ENCODE results near the gene NUMB. TPM values are rescaled to one million over a fixed set of nuclear protein-coding genes. Genes with fewer than 3 reads are reported as not detected.
A peak's percentile ranks its signal among the peaks of the same experiment; 100 is the strongest.

NUMB gene
- total and polyA plus RNA-seq, 2 donors (not counting 3 experiments of a cell fraction or from before 2014, with no cell fraction given), result 128 to 164 TPM

GRCh38 chr14:73476451-73476931 lies 18.1 kb upstream of the NUMB start:
- ChIA-PET CTCF (interaction anchor here (3.3 to 11.5 kb wide), 3 partner anchors 181 to 303 kb away, joined by 11 to 559 read pairs (median 22); no protein-coding TSS in a partner anchor), POLR2A (no interaction called here)
- H3K36me3 ChIP-seq (ENCODE audit: control insufficient read depth in 2 of 2, extremely low read depth in 1 of 2, insufficient read depth in 2 of 2, low read length in 2 of 2), result no peaks in the 10 kb centered on the region
- FAIRE-seq, result peak; percentile 21
- dilution Hi-C loops (cut with MboI; ENCODE audit: extremely low pct_ligation_motif_present, low sequenced_read_pairs) (no loop called here), intact Hi-C loops (cut with micrococcal nuclease) (no loop called here)
- H3K9ac ChIP-seq (replicated peaks; ENCODE audit: extremely low read depth, insufficient read depth, low read length), result no peak overlapping the region
- no peaks in the 10 kb centered on the region for H3K9me3 ChIP-seq (replicated peaks; ENCODE audit: control insufficient read depth, insufficient read depth, low read length)
- H2AFZ ChIP-seq (ENCODE audit: low read depth, low read length), result no peak overlapping the region
- H3K27ac ChIP-seq (ENCODE audit: insufficient read depth, low read depth, low read length), result no peak overlapping the region
- no peaks in the 10 kb centered on the region for H3K4me1 ChIP-seq (ENCODE audit: control insufficient read depth, extremely low read depth, insufficient read depth, low read length)
- TF ChIP-seq POLR2AphosphoS5 (IDR thresholded peaks at IDR 0.05; ENCODE audit: insufficient read depth, low read depth, low read length) (no peak), GATA2 (IDR thresholded peaks at IDR 0.05; ENCODE audit: insufficient read depth, insufficient read length, low read depth, low read length) (no peak), POLR2A (IDR thresholded peaks at IDR 0.05; ENCODE audit: low read depth, low read length) (no peak), FOS (IDR thresholded peaks at IDR 0.05; ENCODE audit: borderline replicate concordance, insufficient read depth, low read length) (no peak), EZH2 (IDR thresholded peaks at IDR 0.05; ENCODE audit: borderline replicate concordance, low read depth, low read length, severe bottlenecking) (no peak)
- TF ChIP-seq, protein P1, sequence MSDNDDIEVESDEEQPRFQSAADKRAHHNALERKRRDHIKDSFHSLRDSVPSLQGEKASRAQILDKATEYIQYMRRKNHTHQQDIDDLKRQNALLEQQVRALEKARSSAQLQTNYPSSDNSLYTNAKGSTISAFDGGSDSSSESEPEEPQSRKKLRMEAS (IDR thresholded peaks at IDR 0.05; ENCODE audit: insufficient read depth, insufficient read length), result no peak
- H3K27me3 ChIP-seq (ENCODE audit: control insufficient read depth in 2 of 2, insufficient read depth in 2 of 2, low read length in 2 of 2), result no peaks in the 10 kb centered on the region
- no peak for DNase-seq (ENCODE audit: low read depth, low spot score)
- H4K20me1 ChIP-seq (replicated peaks; ENCODE audit: control insufficient read depth, extremely low read depth, insufficient read depth, low read length), result no peaks in the 10 kb centered on the region
- H3K79me2 ChIP-seq (ENCODE audit: control insufficient read depth, insufficient read depth, low read length), result no peaks in the 10 kb centered on the region
- no TSS peak for BruUV-seq (replicated peaks)
- H3K4me3 ChIP-seq (replicated peaks in 1 of 3; ENCODE audit: insufficient read depth in 1 of 3, low read depth in 1 of 3, low read length in 3 of 3), result no peak overlapping the region
- no peaks in the 10 kb centered on the region for H3K9me1 ChIP-seq (replicated peaks; ENCODE audit: control insufficient read depth, extremely low read depth, insufficient read depth, low read length)
- no peak overlapping the region for H3K4me2 ChIP-seq (ENCODE audit: insufficient read depth, low read length)

DNA sequence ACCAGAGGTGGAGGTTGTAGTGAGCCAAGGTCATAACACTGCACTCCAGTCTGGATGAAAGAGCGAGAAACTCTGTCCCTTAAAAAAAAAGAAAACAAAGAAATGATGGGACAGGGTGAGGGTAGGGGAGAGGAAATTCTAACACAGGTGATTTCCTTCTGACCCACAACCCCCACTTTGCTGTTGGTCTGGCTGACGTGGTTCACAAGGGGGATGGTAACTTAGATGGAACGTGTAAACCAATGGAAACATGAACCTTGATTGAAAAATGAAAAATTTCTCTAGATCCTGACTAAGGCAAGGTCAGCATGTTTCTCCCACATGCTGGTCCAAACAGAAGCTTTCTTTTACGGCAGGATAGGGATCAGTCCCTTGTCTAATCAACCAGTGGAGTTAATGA lies 16.6 kb upstream of the NUMB start:
- POLR2A ChIA-PET, result no interaction called here
- no peak for DNase-seq (ENCODE audit: low read depth, low spot score)
- CTCF ChIA-PET, result interaction anchor here (1.6 to 11.5 kb wide), 3 partner anchors 158 to 302 kb away, joined by 6 to 559 read pairs (median 11); no protein-coding TSS in a partner anchor
- Histone ChIP-seq H3K9me3 (replicated peaks; ENCODE audit: control insufficient read depth, insufficient read depth, low read length) (no peaks in the 10 kb centered on the region), H3K27me3 (ENCODE audit: control insufficient read depth in 2 of 2, insufficient read depth in 2 of 2, low read length in 2 of 2) (no peaks in the 10 kb centered on the region), H3K4me1 (ENCODE audit: control insufficient read depth, extremely low read depth, insufficient read depth, low read length) (no peaks in the 10 kb centered on the region), H3K4me2 (ENCODE audit: insufficient read depth, low read length) (no peak overlapping the region), H3K9ac (replicated peaks; ENCODE audit: extremely low read depth, insufficient read depth, low read length) (no peak overlapping the region), H3K79me2 (ENCODE audit: control insufficient read depth, insufficient read depth, low read length) (no peaks in the 10 kb centered on the region), H3K36me3 (ENCODE audit: control insufficient read depth in 2 of 2, extremely low read depth in 1 of 2, insufficient read depth in 2 of 2, low read length in 2 of 2) (no peaks in the 10 kb centered on the region), H2AFZ (ENCODE audit: low read depth, low read length) (no peak overlapping the region), H3K9me1 (replicated peaks; ENCODE audit: control insufficient read depth, extremely low read depth, insufficient read depth, low read length) (no peaks in the 10 kb centered on the region), H3K4me3 (replicated peaks in 1 of 3; ENCODE audit: insufficient read depth in 1 of 3, low read depth in 1 of 3, low read length in 3 of 3) (no peak overlapping the region), H4K20me1 (replicated peaks; ENCODE audit: control insufficient read depth, extremely low read depth, insufficient read depth, low read length) (no peaks in the 10 kb centered on the region), H3K27ac (ENCODE audit: insufficient read depth, low read depth, low read length) (no peak overlapping the region)
- intact Hi-C loops (cut with micrococcal nuclease) (no loop called here), dilution Hi-C loops (cut with MboI; ENCODE audit: extremely low pct_ligation_motif_present, low sequenced_read_pairs) (loop anchor here (25.0 kb wide), 2 partner anchors 188 to 288 kb away; no protein-coding TSS in a partner anchor)
- no TSS peak for BruUV-seq (replicated peaks)
- no peak for FAIRE-seq
- TF ChIP-seq GATA2 (IDR thresholded peaks at IDR 0.05; ENCODE audit: insufficient read depth, insufficient read length, low read depth, low read length) (no peak), POLR2AphosphoS5 (IDR thresholded peaks at IDR 0.05; ENCODE audit: insufficient read depth, low read depth, low read length) (no peak), EZH2 (IDR thresholded peaks at IDR 0.05; ENCODE audit: borderline replicate concordance, low read depth, low read length, severe bottlenecking) (no peak), FOS (IDR thresholded peaks at IDR 0.05; ENCODE audit: borderline replicate concordance, insufficient read depth, low read length) (no peak), POLR2A (IDR thresholded peaks at IDR 0.05; ENCODE audit: low read depth, low read length) (no peak), JUN (IDR thresholded peaks at IDR 0.05; ENCODE audit: borderline replicate concordance, insufficient read depth, insufficient read length, low read depth) (no peak), MYC (IDR thresholded peaks at IDR 0.05; ENCODE audit: low read depth, low read length) (no peak)
- TF ChIP-seq, protein P2, sequence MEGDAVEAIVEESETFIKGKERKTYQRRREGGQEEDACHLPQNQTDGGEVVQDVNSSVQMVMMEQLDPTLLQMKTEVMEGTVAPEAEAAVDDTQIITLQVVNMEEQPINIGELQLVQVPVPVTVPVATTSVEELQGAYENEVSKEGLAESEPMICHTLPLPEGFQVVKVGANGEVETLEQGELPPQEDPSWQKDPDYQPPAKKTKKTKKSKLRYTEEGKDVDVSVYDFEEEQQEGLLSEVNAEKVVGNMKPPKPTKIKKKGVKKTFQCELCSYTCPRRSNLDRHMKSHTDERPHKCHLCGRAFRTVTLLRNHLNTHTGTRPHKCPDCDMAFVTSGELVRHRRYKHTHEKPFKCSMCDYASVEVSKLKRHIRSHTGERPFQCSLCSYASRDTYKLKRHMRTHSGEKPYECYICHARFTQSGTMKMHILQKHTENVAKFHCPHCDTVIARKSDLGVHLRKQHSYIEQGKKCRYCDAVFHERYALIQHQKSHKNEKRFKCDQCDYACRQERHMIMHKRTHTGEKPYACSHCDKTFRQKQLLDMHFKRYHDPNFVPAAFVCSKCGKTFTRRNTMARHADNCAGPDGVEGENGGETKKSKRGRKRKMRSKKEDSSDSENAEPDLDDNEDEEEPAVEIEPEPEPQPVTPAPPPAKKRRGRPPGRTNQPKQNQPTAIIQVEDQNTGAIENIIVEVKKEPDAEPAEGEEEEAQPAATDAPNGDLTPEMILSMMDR (IDR thresholded peaks at IDR 0.05; ENCODE audit: extremely low read depth in 1 of 2, insufficient read depth in 1 of 2, low read depth in 1 of 2, low read length in 2 of 2), result no peak
- TF ChIP-seq, protein P1 (IDR thresholded peaks at IDR 0.05; ENCODE audit: insufficient read depth, insufficient read length), result no peak

Data from endothelial cell of umbilical vein (primary cell).